ENCODE data around the gene TMCO5A.
A peak's percentile ranks its signal among the peaks of the same experiment; 100 is the strongest.

TMCO5A gene

DNA sequence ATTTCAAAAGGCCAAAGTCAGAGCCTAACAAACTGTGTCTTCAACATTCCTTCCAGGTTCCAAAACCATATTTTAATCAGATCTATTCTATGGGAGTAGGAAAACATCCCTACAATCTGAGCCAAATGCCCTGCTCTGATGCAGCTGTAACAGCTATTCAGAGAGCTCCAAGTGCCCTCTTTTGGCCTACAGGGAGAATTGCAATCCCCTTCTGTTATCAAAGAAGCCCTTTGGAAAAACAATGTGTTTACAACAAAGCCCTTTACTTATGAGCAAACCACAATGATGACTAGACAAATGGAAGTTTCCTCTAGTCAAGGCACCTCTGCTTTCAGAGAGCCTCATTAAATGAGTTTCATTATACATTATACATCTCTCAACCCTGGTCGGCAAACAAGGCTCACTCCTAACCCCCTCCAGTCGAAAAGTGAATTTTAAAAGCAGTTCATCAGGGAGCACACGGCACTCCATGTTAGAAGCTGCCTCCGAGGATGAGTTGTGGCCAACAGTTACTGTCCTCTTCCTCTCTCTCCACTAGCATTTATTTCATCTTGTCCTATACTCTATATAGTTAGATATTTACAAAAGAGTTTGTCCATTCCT lies 42.6 kb upstream of the TMCO5A start:
- no peak overlapping the region for H3K27ac ChIP-seq (replicated peaks)
- DNase-seq (ENCODE audit: low read depth in 1 of 2, low spot score in 1 of 2) = peak in 1 of 2 experiments; percentile 2
- TF ChIP-seq POLR2AphosphoS5 (IDR thresholded peaks at IDR 0.05; ENCODE audit: low read depth) (no peak), GABPA (IDR thresholded peaks at IDR 0.05; ENCODE audit: low read depth) (no peak), SPI1 (IDR thresholded peaks at IDR 0.05; ENCODE audit: borderline replicate concordance, low read depth) (no peak)
- TF ChIP-seq, protein P1, sequence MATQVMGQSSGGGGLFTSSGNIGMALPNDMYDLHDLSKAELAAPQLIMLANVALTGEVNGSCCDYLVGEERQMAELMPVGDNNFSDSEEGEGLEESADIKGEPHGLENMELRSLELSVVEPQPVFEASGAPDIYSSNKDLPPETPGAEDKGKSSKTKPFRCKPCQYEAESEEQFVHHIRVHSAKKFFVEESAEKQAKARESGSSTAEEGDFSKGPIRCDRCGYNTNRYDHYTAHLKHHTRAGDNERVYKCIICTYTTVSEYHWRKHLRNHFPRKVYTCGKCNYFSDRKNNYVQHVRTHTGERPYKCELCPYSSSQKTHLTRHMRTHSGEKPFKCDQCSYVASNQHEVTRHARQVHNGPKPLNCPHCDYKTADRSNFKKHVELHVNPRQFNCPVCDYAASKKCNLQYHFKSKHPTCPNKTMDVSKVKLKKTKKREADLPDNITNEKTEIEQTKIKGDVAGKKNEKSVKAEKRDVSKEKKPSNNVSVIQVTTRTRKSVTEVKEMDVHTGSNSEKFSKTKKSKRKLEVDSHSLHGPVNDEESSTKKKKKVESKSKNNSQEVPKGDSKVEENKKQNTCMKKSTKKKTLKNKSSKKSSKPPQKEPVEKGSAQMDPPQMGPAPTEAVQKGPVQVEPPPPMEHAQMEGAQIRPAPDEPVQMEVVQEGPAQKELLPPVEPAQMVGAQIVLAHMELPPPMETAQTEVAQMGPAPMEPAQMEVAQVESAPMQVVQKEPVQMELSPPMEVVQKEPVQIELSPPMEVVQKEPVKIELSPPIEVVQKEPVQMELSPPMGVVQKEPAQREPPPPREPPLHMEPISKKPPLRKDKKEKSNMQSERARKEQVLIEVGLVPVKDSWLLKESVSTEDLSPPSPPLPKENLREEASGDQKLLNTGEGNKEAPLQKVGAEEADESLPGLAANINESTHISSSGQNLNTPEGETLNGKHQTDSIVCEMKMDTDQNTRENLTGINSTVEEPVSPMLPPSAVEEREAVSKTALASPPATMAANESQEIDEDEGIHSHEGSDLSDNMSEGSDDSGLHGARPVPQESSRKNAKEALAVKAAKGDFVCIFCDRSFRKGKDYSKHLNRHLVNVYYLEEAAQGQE (IDR thresholded peaks at IDR 0.05; ENCODE audit: insufficient replicate concordance, low read depth) = no peak
- TF ChIP-seq, protein P2, sequence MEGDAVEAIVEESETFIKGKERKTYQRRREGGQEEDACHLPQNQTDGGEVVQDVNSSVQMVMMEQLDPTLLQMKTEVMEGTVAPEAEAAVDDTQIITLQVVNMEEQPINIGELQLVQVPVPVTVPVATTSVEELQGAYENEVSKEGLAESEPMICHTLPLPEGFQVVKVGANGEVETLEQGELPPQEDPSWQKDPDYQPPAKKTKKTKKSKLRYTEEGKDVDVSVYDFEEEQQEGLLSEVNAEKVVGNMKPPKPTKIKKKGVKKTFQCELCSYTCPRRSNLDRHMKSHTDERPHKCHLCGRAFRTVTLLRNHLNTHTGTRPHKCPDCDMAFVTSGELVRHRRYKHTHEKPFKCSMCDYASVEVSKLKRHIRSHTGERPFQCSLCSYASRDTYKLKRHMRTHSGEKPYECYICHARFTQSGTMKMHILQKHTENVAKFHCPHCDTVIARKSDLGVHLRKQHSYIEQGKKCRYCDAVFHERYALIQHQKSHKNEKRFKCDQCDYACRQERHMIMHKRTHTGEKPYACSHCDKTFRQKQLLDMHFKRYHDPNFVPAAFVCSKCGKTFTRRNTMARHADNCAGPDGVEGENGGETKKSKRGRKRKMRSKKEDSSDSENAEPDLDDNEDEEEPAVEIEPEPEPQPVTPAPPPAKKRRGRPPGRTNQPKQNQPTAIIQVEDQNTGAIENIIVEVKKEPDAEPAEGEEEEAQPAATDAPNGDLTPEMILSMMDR (IDR thresholded peaks at IDR 0.05; ENCODE audit: insufficient read depth, low read length) = peak; percentile 59

DNA sequence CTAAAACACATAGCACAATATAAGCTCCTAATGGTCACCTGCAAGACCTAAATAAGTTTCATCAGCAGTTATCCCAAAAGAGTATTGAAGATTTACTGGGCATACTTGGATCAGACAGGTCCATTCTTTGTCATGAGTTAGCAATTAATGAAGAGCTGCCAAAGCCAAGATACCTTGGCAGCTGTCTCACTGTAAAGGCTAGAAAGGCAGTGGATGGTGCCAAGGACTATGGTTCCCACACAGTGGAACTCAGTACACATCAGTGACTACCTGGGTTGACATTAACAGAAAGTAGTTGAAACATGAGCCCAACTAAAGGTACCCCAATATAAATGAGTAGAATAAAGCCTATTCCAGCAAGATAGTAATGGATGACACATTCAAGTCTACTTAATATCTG lies 41.1 kb upstream of the TMCO5A start:
- DNase-seq (ENCODE audit: low read depth in 1 of 2, low spot score in 1 of 2) = no peak
- Histone ChIP-seq H3K27me3 (ENCODE audit: insufficient read depth, poor library complexity, severe bottlenecking) (no peaks in the 10 kb centered on the region), H3K27ac (replicated peaks) (no peak overlapping the region), H3K4me3 (replicated peaks; ENCODE audit: insufficient read depth, low read length) (no peak overlapping the region)
- no peak for TF ChIP-seq POLR2AphosphoS5 (IDR thresholded peaks at IDR 0.05; ENCODE audit: low read depth)
- TF ChIP-seq, protein P1 (IDR thresholded peaks at IDR 0.05; ENCODE audit: insufficient replicate concordance, low read depth) = no peak
- TF ChIP-seq GABPA (IDR thresholded peaks at IDR 0.05; ENCODE audit: low read depth) = no peak
- TF ChIP-seq, protein P2 (IDR thresholded peaks at IDR 0.05; ENCODE audit: insufficient read depth, low read length) = no peak
- TF ChIP-seq SPI1 (IDR thresholded peaks at IDR 0.05; ENCODE audit: borderline replicate concordance, low read depth) = no peak

More for the DNA sequence above, 42.6 kb upstream of the TMCO5A start:
- Histone ChIP-seq H3K4me3 (replicated peaks; ENCODE audit: insufficient read depth, low read length) (no peak overlapping the region), H3K27me3 (ENCODE audit: insufficient read depth, poor library complexity, severe bottlenecking) (no peaks in the 10 kb centered on the region)

DNA sequence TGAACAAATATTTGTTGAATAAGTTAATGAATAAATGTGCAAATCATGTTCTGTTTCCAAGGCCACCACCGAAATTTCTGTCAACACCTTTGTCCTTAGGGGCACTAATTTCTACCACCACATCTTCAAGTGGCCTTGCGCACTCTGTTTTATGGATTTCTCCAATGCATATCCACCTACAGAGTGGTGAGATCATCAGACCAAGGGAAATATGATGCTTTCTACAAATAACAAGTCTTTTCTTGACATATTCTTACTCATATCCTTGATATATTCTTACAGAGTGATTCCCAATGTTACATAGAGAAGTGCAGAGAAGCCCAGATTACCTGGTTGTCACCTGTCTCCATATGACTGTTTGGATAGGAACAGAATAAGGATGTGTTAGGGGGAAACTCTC lies 36.1 kb upstream of the TMCO5A start:
- Histone ChIP-seq H3K4me3 (replicated peaks; ENCODE audit: insufficient read depth, low read length) (no peak overlapping the region), H3K27ac (replicated peaks) (no peak overlapping the region), H3K27me3 (ENCODE audit: insufficient read depth, poor library complexity, severe bottlenecking) (peaks cover 2% of the 10 kb centered on the region)
- TF ChIP-seq SPI1 (IDR thresholded peaks at IDR 0.05; ENCODE audit: borderline replicate concordance, low read depth) (no peak), POLR2AphosphoS5 (IDR thresholded peaks at IDR 0.05; ENCODE audit: low read depth) (no peak), GABPA (IDR thresholded peaks at IDR 0.05; ENCODE audit: low read depth) (no peak)
- TF ChIP-seq, protein P1 (IDR thresholded peaks at IDR 0.05; ENCODE audit: insufficient replicate concordance, low read depth) = no peak
- TF ChIP-seq, protein P2 (IDR thresholded peaks at IDR 0.05; ENCODE audit: insufficient read depth, low read length) = no peak
- no peak for DNase-seq (ENCODE audit: low read depth in 1 of 2, low spot score in 1 of 2)
